HEK293 (cell line): ENCODE results near the gene MAN2A2.
"Not testable (repeated sequence)": the region's sequence is repeated elsewhere in the genome, so short reads cannot be mapped to it uniquely, and the experiment has no call there.

ENCODE experiments used
- CTCF ChIA-PET: fragments of 350-600 bp; formaldehyde crosslinking; extraction: SDS; loops from one replicate; lab custom pipeline; 2021; ENCODE audit warnings: antibody characterized with exemption; lab: Yijun Ruan, JAX
- POLR2A ChIA-PET: fragments of 300-600 bp; formaldehyde crosslinking; extraction: SDS; loops from one replicate; lab custom pipeline; 2020; ENCODE audit warnings: antibody characterized with exemption, inconsistent platforms; lab: Yijun Ruan, JAX
- H3K27ac ChIP-seq: fragments of 200-500 bp; sonication (Bioruptor generic); 2 replicates; pipeline ENCODE4 v1.5.1; 2014; ENCODE audit warnings: low read depth, low read length, control low read depth, inconsistent platforms; ENCODE audit errors: extremely low read depth
- H3K36me3 ChIP-seq, 2 experiments: fragments of 200-500 bp in 1 of 2; sonication (Bioruptor generic) in 1 of 2; 1 replicate in 1 of 2; 2 replicates in 1 of 2; pipeline ENCODE4 v1.5.1; 2014 to 2017; ENCODE audit warnings: inconsistent platforms in 2 of 2, low read length in 2 of 2; ENCODE audit not compliant: control insufficient read depth in 2 of 2, insufficient read depth in 1 of 2
- H3K4me1 ChIP-seq: fragments of 200-500 bp; sonication (Bioruptor generic); 2 replicates; pipeline ENCODE4 v1.5.1; 2014; ENCODE audit warnings: mild to moderate bottlenecking, low read length, inconsistent platforms; ENCODE audit not compliant: control insufficient read depth, insufficient read depth
- H3K4me3 ChIP-seq: 2 replicates; pipeline ENCODE4 v1.5.1; 2011; ENCODE audit warnings: low read depth, mild to moderate bottlenecking, control low read depth, low read length, moderate library complexity
- H3K9me3 ChIP-seq: fragments of 200-500 bp; sonication (Bioruptor generic); 2 replicates; pipeline ENCODE4 v1.5.1; 2014; ENCODE audit warnings: low read depth, low read length, inconsistent platforms; ENCODE audit not compliant: control insufficient read depth, insufficient read depth
- IKZF3 ChIP-seq: fragments of 450-650 bp; IDR thresholded peaks from 2 replicates; pipeline ENCODE4 v1.5.0; 2018; ENCODE audit warnings: missing biosample characterization, mild to moderate bottlenecking, missing genetic modification characterization, moderate library complexity
- INSM2 ChIP-seq: fragments of 450-650 bp; formaldehyde crosslinking; IDR thresholded peaks from 2 replicates; pipeline ENCODE4 v1.5.1; 2016; ENCODE audit warnings: missing biosample characterization, missing genetic modification characterization
- KLF17 ChIP-seq: fragments of 450-650 bp; formaldehyde crosslinking; IDR thresholded peaks from 2 replicates; pipeline ENCODE4 v1.5.1; 2016; ENCODE audit warnings: missing biosample characterization, missing genetic modification characterization
- KLF9 ChIP-seq: fragments of 450-650 bp; formaldehyde crosslinking; IDR thresholded peaks from 2 replicates; pipeline ENCODE4 v1.5.1; 2016; ENCODE audit warnings: missing biosample characterization, missing genetic modification characterization, low read depth
- MEIS1 ChIP-seq: sonication (generic); formaldehyde crosslinking; IDR thresholded peaks from 2 replicates; pipeline ENCODE4 v1.8.1; 2022; ENCODE audit warnings: missing genetic modification reagents, mild to moderate bottlenecking, borderline replicate concordance
- TCF7L2 ChIP-seq: IDR thresholded peaks from 2 replicates; pipeline ENCODE4 v1.6.1; 2011; ENCODE audit warnings: low read depth, mild to moderate bottlenecking, inconsistent platforms, low read length, moderate library complexity, borderline replicate concordance
- ZEB2 ChIP-seq: fragments of 450-650 bp; formaldehyde crosslinking; IDR thresholded peaks from 2 replicates; pipeline ENCODE4 v1.5.1; 2016; ENCODE audit warnings: missing biosample characterization, missing genetic modification characterization
- ZNF121 ChIP-seq: fragments of 450-650 bp; formaldehyde crosslinking; IDR thresholded peaks from 2 replicates; pipeline ENCODE4 v1.5.1; 2016; ENCODE audit warnings: missing biosample characterization, missing genetic modification characterization
- ZNF202 ChIP-seq: fragments of 450-650 bp; formaldehyde crosslinking; IDR thresholded peaks from 2 replicates; pipeline ENCODE4 v1.5.1; 2016; ENCODE audit warnings: missing biosample characterization, missing genetic modification characterization, borderline replicate concordance
- ZNF324 ChIP-seq: fragments of 450-650 bp; formaldehyde crosslinking; IDR thresholded peaks from 2 replicates; pipeline ENCODE4 v1.5.1; 2016; ENCODE audit warnings: missing biosample characterization, missing genetic modification characterization
- ZNF350 ChIP-seq: fragments of 450-650 bp; formaldehyde crosslinking; IDR thresholded peaks from 2 replicates; pipeline ENCODE4 v1.5.0; 2017; ENCODE audit warnings: missing biosample characterization, mild to moderate bottlenecking, missing genetic modification characterization
- ZNF37A ChIP-seq: fragments of 450-650 bp; IDR thresholded peaks from 2 replicates; pipeline ENCODE4 v1.5.1; 2018; ENCODE audit warnings: missing biosample characterization, missing genetic modification characterization
- ZNF514 ChIP-seq: fragments of 450-650 bp; formaldehyde crosslinking; IDR thresholded peaks from 2 replicates; pipeline ENCODE4 v1.5.1; 2016; ENCODE audit warnings: missing biosample characterization, missing genetic modification characterization
- ZNF518A ChIP-seq: fragments of 450-650 bp; formaldehyde crosslinking; conservative IDR thresholded peaks from 2 replicates; pipeline ENCODE4 v1.5.1; 2016; ENCODE audit warnings: low read depth, missing biosample characterization, missing genetic modification characterization
- ZNF521 ChIP-seq: fragments of 450-650 bp; formaldehyde crosslinking; IDR thresholded peaks from 2 replicates; pipeline ENCODE4 v1.5.1; 2017; ENCODE audit warnings: missing biosample characterization, mild to moderate bottlenecking, missing genetic modification characterization
- ZNF585B ChIP-seq: fragments of 450-650 bp; formaldehyde crosslinking; IDR thresholded peaks from 2 replicates; pipeline ENCODE4 v1.5.1; 2016; ENCODE audit warnings: missing biosample characterization, missing genetic modification characterization
- ZNF600 ChIP-seq: fragments of 450-650 bp; formaldehyde crosslinking; IDR thresholded peaks from 2 replicates; pipeline ENCODE4 v1.5.1; 2016; ENCODE audit warnings: missing biosample characterization, missing genetic modification characterization
- ZNF626 ChIP-seq: fragments of 450-650 bp; sonication (Bioruptor Pico); formaldehyde crosslinking; IDR thresholded peaks from 2 replicates; pipeline ENCODE4 v1.5.1; 2018; ENCODE audit warnings: missing biosample characterization, missing genetic modification characterization, inconsistent platforms
- ZNF701 ChIP-seq: fragments of 450-650 bp; formaldehyde crosslinking; IDR thresholded peaks from 2 replicates; pipeline ENCODE4 v1.5.1; 2016; ENCODE audit warnings: missing biosample characterization, missing genetic modification characterization
- ZNF76 ChIP-seq: fragments of 450-650 bp; formaldehyde crosslinking; IDR thresholded peaks from 2 replicates; pipeline ENCODE4; 2016; ENCODE audit warnings: low read depth, missing biosample characterization, missing genetic modification characterization, borderline replicate concordance
- ZNF830 ChIP-seq: fragments of 450-650 bp; IDR thresholded peaks from 2 replicates; pipeline ENCODE4 v1.5.0; 2018; ENCODE audit warnings: missing biosample characterization, missing genetic modification characterization, low read depth, mild to moderate bottlenecking, moderate library complexity

MAN2A2 gene

DNA sequence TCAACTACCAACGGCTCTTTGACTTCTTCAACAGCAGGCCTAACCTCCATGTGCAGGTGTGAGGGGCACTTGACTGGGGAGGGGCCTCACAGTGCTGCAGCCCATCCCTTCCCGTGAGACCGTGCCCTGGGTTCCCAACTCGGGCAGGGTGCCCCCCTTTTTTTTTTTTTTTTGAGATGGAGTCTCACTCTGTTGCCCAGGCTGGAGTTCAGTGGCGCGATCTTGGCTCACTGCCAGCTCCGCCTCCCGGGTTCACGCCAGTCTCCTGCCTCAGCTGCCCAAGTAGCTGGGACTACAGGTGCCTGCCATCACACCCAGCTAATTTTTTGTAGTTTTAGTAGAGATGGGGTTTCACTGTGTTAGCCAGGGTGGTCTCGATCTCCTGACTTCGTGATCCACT is 6.3 kb downstream of the MAN2A2 start:
- ChIA-PET CTCF (interaction anchor here (0.6 to 0.7 kb wide), 3 partner anchors 151 to 942 kb away, joined by 3 read pairs; no protein-coding TSS in a partner anchor), POLR2A (interaction anchor here (0.6 to 1.0 kb wide), 3 partner anchors 9 to 718 kb away, joined by 3 to 4 read pairs (median 3); no protein-coding TSS in a partner anchor)
- not testable (repeated sequence) for H3K4me3 ChIP-seq, H3K27ac ChIP-seq, H3K4me1 ChIP-seq, H3K9me3 ChIP-seq
- peaks cover 22 to 92% of the 10 kb centered on the region in 2 experiments for H3K36me3 ChIP-seq

DNA sequence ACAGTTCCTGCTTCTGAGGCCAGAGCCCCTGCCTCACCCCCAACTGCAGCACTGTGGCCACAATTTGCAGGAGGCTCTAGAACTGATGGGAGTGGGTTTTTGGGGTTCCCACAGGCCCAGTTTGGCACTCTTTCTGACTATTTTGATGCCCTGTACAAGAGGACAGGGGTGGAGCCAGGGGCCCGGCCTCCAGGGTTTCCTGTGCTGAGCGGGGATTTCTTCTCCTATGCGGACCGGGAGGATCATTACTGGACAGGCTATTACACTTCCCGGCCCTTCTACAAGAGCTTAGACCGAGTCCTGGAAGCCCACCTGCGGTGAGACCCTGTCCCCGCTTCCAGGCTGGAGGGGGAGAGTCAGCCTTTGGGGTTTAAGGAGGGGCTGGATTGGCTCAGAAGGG is 6.9 kb downstream of the MAN2A2 start:
- H3K4me1 ChIP-seq: no peaks in the 10 kb centered on the region
- peaks cover 26 to 92% of the 10 kb centered on the region in 2 experiments for H3K36me3 ChIP-seq
- TF ChIP-seq ZNF350: no peak
- no peak for TF ChIP-seq ZNF830 (tag by site-specific recombination)
- no peak overlapping the region for H3K4me3 ChIP-seq
- no peaks in the 10 kb centered on the region for H3K9me3 ChIP-seq
- POLR2A ChIA-PET: interaction anchor here (0.6 to 1.4 kb wide), 3 partner anchors 8 to 718 kb away, joined by 3 to 4 read pairs (median 4); no protein-coding TSS in a partner anchor
- CTCF ChIA-PET: interaction anchor here (0.7 to 1.9 kb wide), 5 partner anchors 14 to 941 kb away, joined by 3 to 5 read pairs (median 4); partner anchors contain the start of gene HDDC3
- no peak overlapping the region for H3K27ac ChIP-seq

DNA sequence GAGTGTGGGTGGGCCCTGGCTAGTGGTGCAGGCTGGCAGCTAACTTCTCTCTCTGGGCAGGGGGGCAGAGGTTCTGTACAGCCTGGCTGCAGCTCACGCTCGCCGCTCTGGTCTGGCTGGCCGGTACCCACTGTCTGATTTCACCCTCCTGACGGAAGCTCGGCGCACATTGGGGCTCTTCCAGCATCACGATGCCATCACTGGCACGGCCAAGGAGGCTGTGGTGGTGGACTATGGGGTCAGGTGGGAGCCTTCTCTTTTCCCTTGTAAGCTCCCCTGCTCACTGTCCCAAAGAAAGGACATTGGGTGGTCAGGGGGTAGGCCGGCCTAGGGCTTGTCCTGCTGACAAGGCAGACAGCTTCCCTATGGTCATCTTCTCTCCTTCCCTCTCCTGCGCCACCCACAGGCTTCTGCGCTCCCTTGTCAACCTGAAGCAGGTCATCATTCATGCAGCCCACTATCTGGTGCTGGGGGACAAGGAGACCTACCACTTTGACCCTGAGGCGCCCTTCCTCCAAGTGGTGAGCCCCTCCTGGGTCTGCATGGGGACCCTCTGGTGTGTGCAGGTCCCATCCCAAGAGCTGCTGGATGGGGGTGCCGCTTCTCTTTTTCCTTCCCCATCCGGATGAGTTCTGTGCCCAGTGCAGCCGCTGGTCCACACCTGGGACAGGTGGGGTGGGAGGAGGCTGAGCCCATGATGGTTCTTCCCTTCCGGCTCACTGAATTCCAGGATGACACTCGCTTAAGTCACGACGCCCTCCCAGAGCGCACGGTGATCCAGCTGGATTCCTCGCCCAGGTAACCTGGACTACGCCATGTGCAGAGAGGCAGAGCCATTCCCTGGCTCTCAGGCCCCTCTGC is 7.6 kb downstream of the MAN2A2 start:
- Histone ChIP-seq H3K36me3 (peaks cover 25 to 92% of the 10 kb centered on the region in 2 experiments), H3K4me1 (no peaks in the 10 kb centered on the region), H3K27ac (no peak overlapping the region), H3K4me3 (no peak overlapping the region), H3K9me3 (no peaks in the 10 kb centered on the region)
- TF ChIP-seq ZNF37A (tag by site-specific recombination) (no peak), ZNF626 (no peak), ZEB2 (tag by site-specific recombination) (no peak), ZNF518A (no peak), INSM2 (tag by site-specific recombination) (no peak), KLF17 (tag by site-specific recombination) (no peak), ZNF202 (tag by site-specific recombination) (no peak), ZNF324 (tag by site-specific recombination) (no peak), ZNF514 (no peak), MEIS1 (CRISPR knock-in tag) (no peak), ZNF521 (tag by site-specific recombination) (no peak), ZNF701 (tag by site-specific recombination) (no peak), ZNF121 (tag by site-specific recombination) (no peak), ZNF600 (no peak), IKZF3 (tag by site-specific recombination) (no peak), ZNF76 (no peak), KLF9 (tag by site-specific recombination) (no peak), ZNF585B (tag by site-specific recombination) (no peak), TCF7L2 (no peak)
- POLR2A ChIA-PET: interaction anchor here (1.0 to 1.4 kb wide), 2 partner anchors 8 kb away, joined by 4 read pairs; no protein-coding TSS in a partner anchor
- CTCF ChIA-PET: interaction anchor here (0.7 to 1.9 kb wide), 4 partner anchors 15 to 25 kb away, joined by 4 to 5 read pairs (median 4); partner anchors contain the start of gene HDDC3
